Esophagus squamous epithelium (tissue), 4 donors: Measurements from ENCODE around the gene DGAT2.

Experiments
- CTCF ChIP-seq, 6 experiments: fragments of 450-650 bp in 4 of 6; fragments of 200-600 bp in 2 of 6; sonication (generic) in 2 of 6; IDR thresholded peaks; one replicate each; pipeline ENCODE4 v1.5.1; 2016 to 2019; ENCODE audit warnings: antibody characterized with exemption in 6 of 6, mild to moderate bottlenecking in 4 of 6, moderate library complexity in 4 of 6
- POLR2A ChIP-seq, 4 donors: fragments of 450-650 bp; IDR thresholded peaks; one replicate each; pipeline ENCODE4 v1.6.1; 2017; ENCODE audit warnings: antibody characterized with exemption in 4 of 4, mild to moderate bottlenecking in 4 of 4, moderate library complexity in 3 of 4

DNA sequence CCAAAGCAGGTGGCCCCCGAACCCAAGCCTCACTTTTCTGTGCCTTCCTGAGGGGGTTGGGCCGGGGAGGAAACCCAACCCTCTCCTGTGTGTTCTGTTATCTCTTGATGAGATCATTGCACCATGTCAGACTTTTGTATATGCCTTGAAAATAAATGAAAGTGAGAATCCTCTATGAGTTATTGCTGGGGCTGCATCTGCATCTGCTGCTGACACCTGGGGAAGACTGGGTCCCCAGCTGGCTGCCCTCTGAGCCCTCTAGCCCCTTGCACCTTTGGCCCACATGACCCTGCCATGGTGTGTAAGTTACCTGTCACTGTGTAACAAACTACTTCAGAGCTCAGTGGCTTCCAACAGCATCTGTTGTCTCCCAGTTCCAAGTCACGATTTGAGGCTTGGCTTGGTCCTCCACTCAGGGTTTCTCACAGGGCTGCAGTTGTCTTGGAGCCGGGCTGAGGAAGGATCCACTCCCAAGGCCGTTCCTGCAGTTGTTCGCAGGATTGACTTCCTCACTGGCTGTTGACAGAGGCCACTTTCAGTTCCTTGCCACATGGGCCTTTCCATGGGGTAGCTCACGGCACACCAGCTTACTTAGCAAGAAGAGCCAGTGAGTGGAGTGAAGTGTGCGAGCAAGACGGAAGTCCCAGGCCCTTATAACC, 32.9 kb downstream of the DGAT2 start:
- no peak for TF ChIP-seq CTCF (IDR thresholded peaks at IDR 0.05)
- no peak for TF ChIP-seq POLR2A (IDR thresholded peaks at IDR 0.05)
